ENCODE data around the gene SLC7A8. TPM values are rescaled to one million over a fixed set of nuclear protein-coding genes. Genes with fewer than 3 reads are reported as not detected.

SLC7A8 gene
- total and polyA plus RNA-seq, 2 of the 4 experiments (the other 2 are of a cell fraction) = 0.31 TPM; not detected in 1

GRCh38 chr14:23091294-23092225 is 91.9 kb downstream of the SLC7A8 start (continued):
- TF ChIP-seq USF2 (IDR thresholded peaks at IDR 0.05; ENCODE audit: low read depth, low read length) = no peak

- Histone ChIP-seq H3K18ac (ENCODE audit: low read depth, low read length) (no peak overlapping the region), H4K5ac (ENCODE audit: low read depth, low read length) (no peak overlapping the region), H3K9me3 (ENCODE audit: control insufficient read depth, insufficient read depth, low read length) (no peaks in the 10 kb centered on the region), H2BK5ac (ENCODE audit: low read depth, low read length, poor library complexity, severe bottlenecking) (no peak overlapping the region), H4K8ac (ENCODE audit: low read depth in 2 of 2, low read length in 2 of 2) (no peak overlapping the region), H2BK15ac (ENCODE audit: low read depth, low read length) (no peak overlapping the region), H3K9ac (ENCODE audit: low read depth, low read length) (no peak overlapping the region), H3K14ac (replicated peaks; ENCODE audit: low read depth, low read length) (no peak overlapping the region), H3K4me3 (ENCODE audit: insufficient read depth, low read depth, low read length) (no peak overlapping the region), H2AK9ac (replicated peaks; ENCODE audit: low read depth, low read length, poor library complexity) (no peak overlapping the region), H3K79me1 (ENCODE audit: low read depth in 1 of 2, low read length in 2 of 2) (peaks cover 27 to 50% of the 10 kb centered on the region in 2 experiments), H3K23ac (ENCODE audit: low read depth, low read length) (peak overlapping the region; percentile 20; the same call in 1 of the 2 replicates), H2AFZ (replicated peaks; ENCODE audit: low read length, poor library complexity) (no peak overlapping the region), H4K20me1 (ENCODE audit: insufficient read depth, low read length) (peaks cover 22% of the 10 kb centered on the region; the same call in 1 of the 2 replicates), H3K4ac (ENCODE audit: low read depth, low read length) (no peak overlapping the region), H3K27me3 (ENCODE audit: control insufficient read depth, insufficient read depth, low read length) (no peaks in the 10 kb centered on the region), H4K91ac (ENCODE audit: insufficient read depth, low read depth, low read length) (no peak overlapping the region), H3K4me2 (ENCODE audit: low read depth, low read length) (no peak overlapping the region), H3K27ac (ENCODE audit: insufficient read depth, low read length) (no peak overlapping the region), H3K9me1 (ENCODE audit: insufficient read depth, low read length) (no peaks in the 10 kb centered on the region), H3K36me3 (ENCODE audit: control insufficient read depth, insufficient read depth, low read length) (peaks cover 21% of the 10 kb centered on the region), H3K4me1 (ENCODE audit: control insufficient read depth, insufficient read depth, low read length) (no peaks in the 10 kb centered on the region; the same call in 1 of the 2 replicates), H3K56ac (ENCODE audit: extremely low read depth, insufficient read depth, low read length) (no peak overlapping the region), H2BK120ac (ENCODE audit: low read depth, low read length) (no peak overlapping the region), H2BK20ac (ENCODE audit: low read depth, low read length) (no peak overlapping the region), H2AK5ac (ENCODE audit: low read depth, low read length) (no peak overlapping the region)
- no TSS peak for BruUV-seq (replicated peaks)
- dilution Hi-C loops (cut with HindIII; ENCODE audit: low sequenced_read_pairs, unreplicated experiment) = no loop called here
- intact Hi-C loops (cut with micrococcal nuclease) = no loop called here
- DNase-seq = no peak
- in situ Hi-C loops (cut with MboI; ENCODE audit: low sequenced_read_pairs) = loop anchor here (25.0 kb wide), 1 partner anchor 1047 kb away; the partner anchor contains the start of genes EMC9, FITM1, PSME1 and PSME2
- POLR2A ChIA-PET (ENCODE audit: unreplicated experiment) = interaction anchor here (0.7 kb wide), 1 partner anchor 11 kb away, joined by 3 read pairs; no protein-coding TSS in a partner anchor
- 93% methylated on average over 3 of the region's 4 CpGs; no CpG with 5 or more reads in 1 of the 2 experiments for WGBS, 2 experiments (ENCODE audit: extremely low coverage in 2 of 2, insufficient read length in 1 of 2)
- CTCF ChIA-PET = interaction anchor here (1.4 kb wide), 2 partner anchors 13 to 21 kb away, joined by 5 to 7 read pairs; no protein-coding TSS in a partner anchor
- no peak for ATAC-seq (ENCODE audit: low read depth)
- TF ChIP-seq MXI1 (IDR thresholded peaks at IDR 0.05; ENCODE audit: borderline replicate concordance, low read depth, low read length) = no peak
- no peak for TF ChIP-seq RFX5 (IDR thresholded peaks at IDR 0.05; ENCODE audit: low read depth, low read length)
- no peak for TF ChIP-seq CHD1 (IDR thresholded peaks at IDR 0.05; ENCODE audit: low read depth, low read length)
- no peak for TF ChIP-seq RAD21 (IDR thresholded peaks at IDR 0.05; ENCODE audit: low read length)
- TF ChIP-seq SMC3 (IDR thresholded peaks at IDR 0.05; ENCODE audit: low read depth, low read length) = no peak
- TF ChIP-seq CEBPB (IDR thresholded peaks at IDR 0.05; ENCODE audit: low read depth, low read length) = no peak
- no peak for TF ChIP-seq FOS (IDR thresholded peaks at IDR 0.05; ENCODE audit: low read depth, low read length)
- TF ChIP-seq MAZ (IDR thresholded peaks at IDR 0.05; ENCODE audit: borderline replicate concordance, low read depth, low read length) = no peak
- TF ChIP-seq CTCF (conservative IDR thresholded peaks at IDR 0.05; ENCODE audit: low read depth, low read length) = no peak
- no peak for TF ChIP-seq BHLHE40 (IDR thresholded peaks at IDR 0.05; ENCODE audit: low read depth, low read length)
- TF ChIP-seq RCOR1 (IDR thresholded peaks at IDR 0.05; ENCODE audit: insufficient replicate concordance, low read length) = no peak
- TF ChIP-seq MAFK (IDR thresholded peaks at IDR 0.05; ENCODE audit: low read depth, low read length) = no peak
Measured at GRCh38 chr14:23090254-23090636, 93.2 kb downstream of the SLC7A8 start.

All from IMR-90 (cell line).